Neural progenitor cell (in vitro differentiated cells): Measurements from ENCODE around the gene TCF25.

ENCODE experiments used
- EZH2 ChIP-seq: fragments of 200-600 bp; sonication (generic); IDR thresholded peaks from 2 replicates; pipeline ENCODE4 v1.6.1; 2017; ENCODE audit warnings: antibody characterized with exemption, mild to moderate bottlenecking, moderate library complexity
- EZH2phosphoT487 ChIP-seq: fragments of 200-600 bp; sonication (generic); IDR thresholded peaks from 2 replicates; pipeline ENCODE4 v1.6.1; 2017; ENCODE audit warnings: antibody characterized with exemption
- TF ChIP-seq, protein P1 (sequence below): fragments of 200-600 bp; sonication (generic); IDR thresholded peaks from 2 replicates; pipeline ENCODE4 v1.5.1; 2017; ENCODE audit warnings: antibody characterized with exemption, mild to moderate bottlenecking

DNA sequence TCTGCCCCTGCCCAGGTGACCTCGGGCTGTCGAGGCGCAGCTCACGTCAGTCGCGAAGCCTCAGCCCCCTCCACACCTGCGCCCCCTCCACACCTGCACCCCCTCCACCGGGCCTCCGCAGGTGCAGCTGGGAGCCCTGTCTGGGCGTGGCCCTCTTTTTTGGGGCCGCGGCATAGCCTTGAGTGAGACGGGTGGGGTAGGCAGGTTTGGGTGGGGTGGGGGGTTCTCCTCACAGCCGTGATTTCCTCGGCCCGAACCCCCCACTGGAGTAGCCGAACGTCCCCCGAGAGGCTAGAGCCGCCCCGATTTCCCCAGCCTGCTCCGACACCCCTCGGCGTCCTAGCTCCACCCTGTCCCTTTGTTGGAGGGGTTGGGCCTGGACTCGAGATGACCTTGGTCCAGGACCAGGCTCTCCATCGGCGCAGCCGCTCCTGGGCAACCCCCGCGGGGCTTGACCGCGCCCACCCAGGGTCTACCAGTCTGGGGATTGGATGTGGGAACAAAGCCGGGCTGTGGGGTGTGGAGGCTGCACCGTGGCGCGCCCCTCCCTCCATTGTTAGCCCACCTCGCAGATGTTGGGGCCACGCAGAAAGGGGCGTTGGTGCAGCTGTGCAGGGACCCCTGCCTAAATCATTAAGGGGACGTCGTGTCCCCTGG is 50.4 kb downstream of the TCF25 start:
- TF ChIP-seq, protein P1, sequence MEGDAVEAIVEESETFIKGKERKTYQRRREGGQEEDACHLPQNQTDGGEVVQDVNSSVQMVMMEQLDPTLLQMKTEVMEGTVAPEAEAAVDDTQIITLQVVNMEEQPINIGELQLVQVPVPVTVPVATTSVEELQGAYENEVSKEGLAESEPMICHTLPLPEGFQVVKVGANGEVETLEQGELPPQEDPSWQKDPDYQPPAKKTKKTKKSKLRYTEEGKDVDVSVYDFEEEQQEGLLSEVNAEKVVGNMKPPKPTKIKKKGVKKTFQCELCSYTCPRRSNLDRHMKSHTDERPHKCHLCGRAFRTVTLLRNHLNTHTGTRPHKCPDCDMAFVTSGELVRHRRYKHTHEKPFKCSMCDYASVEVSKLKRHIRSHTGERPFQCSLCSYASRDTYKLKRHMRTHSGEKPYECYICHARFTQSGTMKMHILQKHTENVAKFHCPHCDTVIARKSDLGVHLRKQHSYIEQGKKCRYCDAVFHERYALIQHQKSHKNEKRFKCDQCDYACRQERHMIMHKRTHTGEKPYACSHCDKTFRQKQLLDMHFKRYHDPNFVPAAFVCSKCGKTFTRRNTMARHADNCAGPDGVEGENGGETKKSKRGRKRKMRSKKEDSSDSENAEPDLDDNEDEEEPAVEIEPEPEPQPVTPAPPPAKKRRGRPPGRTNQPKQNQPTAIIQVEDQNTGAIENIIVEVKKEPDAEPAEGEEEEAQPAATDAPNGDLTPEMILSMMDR = no peak
- no peak for TF ChIP-seq EZH2phosphoT487
- TF ChIP-seq EZH2 = peak; percentile 14
